ENCODE results near the gene DLK1.

DLK1 gene

GRCh38 chr14:100710826-100711462 is 15.7 kb upstream of the DLK1 start:
- no peak overlapping the region for H3K4me3 ChIP-seq (ENCODE audit: low read depth, low read length)
- no peak for DNase-seq (ENCODE audit: low read depth)

- no peak overlapping the region for H3K4me3 ChIP-seq (ENCODE audit: low read depth, low read length)
Observed at GRCh38 chr14:100711493-100711892, 15.2 kb upstream of the DLK1 start.

GRCh38 chr14:100712490-100712889 is 14.2 kb upstream of the DLK1 start:
- no peak for DNase-seq (ENCODE audit: low read depth)
- H3K4me3 ChIP-seq (ENCODE audit: low read depth, low read length), result no peak overlapping the region

More at GRCh38 chr14:100711493-100711892, 15.2 kb upstream of the DLK1 start:
- DNase-seq (ENCODE audit: low read depth), result no peak

GRCh38 chr14:100713705-100714104 is 13.0 kb upstream of the DLK1 start:
- no peak for DNase-seq (ENCODE audit: low read depth)

GRCh38 chr14:100714258-100714892 is 12.3 kb upstream of the DLK1 start:
- DNase-seq (ENCODE audit: low read depth), result no peak
- H3K4me3 ChIP-seq (ENCODE audit: low read depth, low read length), result no peak overlapping the region

More at GRCh38 chr14:100713705-100714104, 13.0 kb upstream of the DLK1 start:
- H3K4me3 ChIP-seq (ENCODE audit: low read depth, low read length), result no peak overlapping the region

- DNase-seq (ENCODE audit: low read depth), result no peak
- H3K4me3 ChIP-seq (ENCODE audit: low read depth, low read length), result no peak overlapping the region
Observed at GRCh38 chr14:100715332-100715731, 11.4 kb upstream of the DLK1 start.

GRCh38 chr14:100715803-100716202 is 10.9 kb upstream of the DLK1 start:
- H3K4me3 ChIP-seq (ENCODE audit: low read depth, low read length), result no peak overlapping the region
- DNase-seq (ENCODE audit: low read depth), result no peak

- DNase-seq (ENCODE audit: low read depth), result no peak
- H3K4me3 ChIP-seq (ENCODE audit: low read depth, low read length), result no peak overlapping the region
Observed at GRCh38 chr14:100717386-100717785, 9.3 kb upstream of the DLK1 start.

- H3K4me3 ChIP-seq (ENCODE audit: low read depth, low read length), result no peak overlapping the region
- no peak for DNase-seq (ENCODE audit: low read depth)
Observed at GRCh38 chr14:100719976-100720520, 6.6 kb upstream of the DLK1 start.

- DNase-seq (ENCODE audit: low read depth), result peak; percentile 13
- H3K4me3 ChIP-seq (ENCODE audit: low read depth, low read length), result no peak overlapping the region
Observed at GRCh38 chr14:100721568-100721967, 5.1 kb upstream of the DLK1 start.

GRCh38 chr14:100722367-100722766 is 4.3 kb upstream of the DLK1 start:
- H3K4me3 ChIP-seq (ENCODE audit: low read depth, low read length), result no peak overlapping the region
- no peak for DNase-seq (ENCODE audit: low read depth)

- no peak overlapping the region for H3K4me3 ChIP-seq (ENCODE audit: low read depth, low read length)
- DNase-seq (ENCODE audit: low read depth), result no peak
Observed at GRCh38 chr14:100723135-100723829, 3.4 kb upstream of the DLK1 start.

- DNase-seq (ENCODE audit: low read depth), result no peak
- no peak overlapping the region for H3K4me3 ChIP-seq (ENCODE audit: low read depth, low read length)
Observed at GRCh38 chr14:100723830-100724437, 2.8 kb upstream of the DLK1 start.

GRCh38 chr14:100724536-100724935 is 2.2 kb upstream of the DLK1 start:
- DNase-seq (ENCODE audit: low read depth), result no peak
- H3K4me3 ChIP-seq (ENCODE audit: low read depth, low read length), result no peak overlapping the region

GRCh38 chr14:100725587-100726387 is 905 bp upstream of the DLK1 start:
- no peak for DNase-seq (ENCODE audit: low read depth)

GRCh38 chr14:100727086-100727872 is 587 bp downstream of the DLK1 start:
- DNase-seq (ENCODE audit: low read depth), result no peak
- H3K4me3 ChIP-seq (ENCODE audit: low read depth, low read length), result no peak overlapping the region

More at GRCh38 chr14:100725587-100726387, 905 bp upstream of the DLK1 start:
- H3K4me3 ChIP-seq (ENCODE audit: low read depth, low read length), result no peak overlapping the region

- no peak overlapping the region for H3K4me3 ChIP-seq (ENCODE audit: low read depth, low read length)
- no peak for DNase-seq (ENCODE audit: low read depth)
Observed at GRCh38 chr14:100727873-100728240, 1.2 kb downstream of the DLK1 start.

- no peak for DNase-seq (ENCODE audit: low read depth)
- H3K4me3 ChIP-seq (ENCODE audit: low read depth, low read length), result no peak overlapping the region
Observed at GRCh38 chr14:100728962-100729361, 2.3 kb downstream of the DLK1 start.

GRCh38 chr14:100729982-100730381 is 3.3 kb downstream of the DLK1 start:
- H3K4me3 ChIP-seq (ENCODE audit: low read depth, low read length), result no peak overlapping the region
- DNase-seq (ENCODE audit: low read depth), result no peak

Measured in skeletal muscle cell (primary cell).